WTC11 (cell line): ENCODE data around the gene BCAM.

Experiments used
- ATF3 ChIP-seq: sonication (generic); formaldehyde crosslinking; conservative IDR thresholded peaks from 2 replicates; pipeline ENCODE4 v1.8.1; 2022; ENCODE audit warnings: mild to moderate bottlenecking, missing genetic modification reagents
- ZNF512 ChIP-seq: sonication (generic); formaldehyde crosslinking; IDR thresholded peaks from 2 replicates; pipeline ENCODE4 v1.8.1; 2022; ENCODE audit warnings: missing genetic modification reagents, borderline replicate concordance
- TF ChIP-seq, protein P1 (sequence below): fragments of 200-600 bp; IDR thresholded peaks from 2 replicates; pipeline ENCODE4 v1.8.0; 2022; ENCODE audit warnings: antibody characterized with exemption
- TF ChIP-seq, protein P2 (sequence below): sonication (generic); formaldehyde crosslinking; IDR thresholded peaks from 2 replicates; pipeline ENCODE4 v1.8.1; 2023; ENCODE audit warnings: mild to moderate bottlenecking, missing genetic modification reagents, moderate library complexity

GRCh38 chr19:44796701-44797115 lies 12.2 kb upstream of the BCAM start:
- TF ChIP-seq ATF3 (CRISPR knock-in tag) (no peak), ZNF512 (CRISPR knock-in tag) (no peak)
- TF ChIP-seq, protein P1, sequence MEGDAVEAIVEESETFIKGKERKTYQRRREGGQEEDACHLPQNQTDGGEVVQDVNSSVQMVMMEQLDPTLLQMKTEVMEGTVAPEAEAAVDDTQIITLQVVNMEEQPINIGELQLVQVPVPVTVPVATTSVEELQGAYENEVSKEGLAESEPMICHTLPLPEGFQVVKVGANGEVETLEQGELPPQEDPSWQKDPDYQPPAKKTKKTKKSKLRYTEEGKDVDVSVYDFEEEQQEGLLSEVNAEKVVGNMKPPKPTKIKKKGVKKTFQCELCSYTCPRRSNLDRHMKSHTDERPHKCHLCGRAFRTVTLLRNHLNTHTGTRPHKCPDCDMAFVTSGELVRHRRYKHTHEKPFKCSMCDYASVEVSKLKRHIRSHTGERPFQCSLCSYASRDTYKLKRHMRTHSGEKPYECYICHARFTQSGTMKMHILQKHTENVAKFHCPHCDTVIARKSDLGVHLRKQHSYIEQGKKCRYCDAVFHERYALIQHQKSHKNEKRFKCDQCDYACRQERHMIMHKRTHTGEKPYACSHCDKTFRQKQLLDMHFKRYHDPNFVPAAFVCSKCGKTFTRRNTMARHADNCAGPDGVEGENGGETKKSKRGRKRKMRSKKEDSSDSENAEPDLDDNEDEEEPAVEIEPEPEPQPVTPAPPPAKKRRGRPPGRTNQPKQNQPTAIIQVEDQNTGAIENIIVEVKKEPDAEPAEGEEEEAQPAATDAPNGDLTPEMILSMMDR: no peak
- TF ChIP-seq, protein P2, sequence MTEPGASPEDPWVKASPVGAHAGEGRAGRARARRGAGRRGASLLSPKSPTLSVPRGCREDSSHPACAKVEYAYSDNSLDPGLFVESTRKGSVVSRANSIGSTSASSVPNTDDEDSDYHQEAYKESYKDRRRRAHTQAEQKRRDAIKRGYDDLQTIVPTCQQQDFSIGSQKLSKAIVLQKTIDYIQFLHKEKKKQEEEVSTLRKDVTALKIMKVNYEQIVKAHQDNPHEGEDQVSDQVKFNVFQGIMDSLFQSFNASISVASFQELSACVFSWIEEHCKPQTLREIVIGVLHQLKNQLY (CRISPR knock-in tag): no peak
